ENCODE results near the gene MEGF8. TPM values are rescaled to one million over a fixed set of nuclear protein-coding genes. Genes with fewer than 3 reads are reported as not detected.

MEGF8 gene
- total RNA-seq, 1 donor from 2014 or later = 72.8 TPM

- peaks cover 18% of the 10 kb centered on the region for H3K9me3 Mint-ChIP-seq (ENCODE audit: unreplicated experiment)
- H3K36me3 Mint-ChIP-seq (ENCODE audit: unreplicated experiment) = no peaks in the 10 kb centered on the region
- no peak for DNase-seq
- H3K27ac Mint-ChIP-seq (ENCODE audit: unreplicated experiment) = no peak overlapping the region
- TF ChIP-seq CTCF (IDR thresholded peaks at IDR 0.05; ENCODE audit: partially characterized antibody, unreplicated experiment) = no peak
- H3K27me3 Mint-ChIP-seq (ENCODE audit: unreplicated experiment) = peaks cover 21% of the 10 kb centered on the region
- peak overlapping the region; percentile 98 for H3K4me3 Mint-ChIP-seq (ENCODE audit: unreplicated experiment)
- H3K4me1 Mint-ChIP-seq (ENCODE audit: low read depth, unreplicated experiment) = peaks cover 36% of the 10 kb centered on the region
Observed at GRCh38 chr19:42424712-42425131, 99.3 kb downstream of the MEGF8 start.

GRCh38 chr19:42426643-42427042, 101.2 kb downstream of the MEGF8 start:
- H3K9me3 Mint-ChIP-seq (ENCODE audit: unreplicated experiment) = peaks cover 16% of the 10 kb centered on the region
- H3K36me3 Mint-ChIP-seq (ENCODE audit: unreplicated experiment) = no peaks in the 10 kb centered on the region
- peak overlapping the region; percentile 53 for H3K4me3 Mint-ChIP-seq (ENCODE audit: unreplicated experiment)
- no peak for DNase-seq
- H3K27me3 Mint-ChIP-seq (ENCODE audit: unreplicated experiment) = peaks cover 10% of the 10 kb centered on the region
- H3K27ac Mint-ChIP-seq (ENCODE audit: unreplicated experiment) = peak overlapping the region; percentile 75
- H3K4me1 Mint-ChIP-seq (ENCODE audit: low read depth, unreplicated experiment) = peaks cover 23% of the 10 kb centered on the region
- TF ChIP-seq CTCF (IDR thresholded peaks at IDR 0.05; ENCODE audit: partially characterized antibody, unreplicated experiment) = no peak

- Mint-ChIP-seq H3K4me3 (ENCODE audit: unreplicated experiment) (peak within 1 kb of the TSS; percentile 53), H3K27me3 (ENCODE audit: unreplicated experiment) (peaks cover 7% of the 10 kb centered on the region), H3K36me3 (ENCODE audit: unreplicated experiment) (no peaks in the 10 kb centered on the region), H3K4me1 (ENCODE audit: low read depth, unreplicated experiment) (peaks cover 18% of the 10 kb centered on the region), H3K27ac (ENCODE audit: unreplicated experiment) (peak within 1 kb of the TSS; percentile 78), H3K9me3 (ENCODE audit: unreplicated experiment) (peaks cover 12% of the 10 kb centered on the region)
- no peak for DNase-seq
- TF ChIP-seq CTCF (IDR thresholded peaks at IDR 0.05; ENCODE audit: partially characterized antibody, unreplicated experiment) = no peak
Observed at GRCh38 chr19:42427313-42427712, 101.9 kb downstream of the MEGF8 start, which contains the start of gene LIPE. TSS of gene LIPE (minus strand) at chr19:42427388. CDS start at chr19:42427149, 239 bp downstream.

Small RNA genes within 50 kb of the gene (microRNA-seq; reads per million reads assigned to microRNA genes)
- gene MIR8077 (ENCODE audit: unreplicated experiment) = not detected

Other genes starting within 250 kb of the MEGF8 start
- gene ZNF574, start 249.5 kb upstream of the MEGF8 start, total RNA-seq (ENCODE audit: unreplicated experiment) = 24.1 TPM
- 53.4 TPM for gene POU2F2, start 193.2 kb upstream of the MEGF8 start, total RNA-seq (ENCODE audit: unreplicated experiment)
- gene DEDD2, start 108.0 kb upstream of the MEGF8 start, total RNA-seq (ENCODE audit: unreplicated experiment) = 30.7 TPM
- 12.0 TPM for gene ZNF526, start 105.3 kb upstream of the MEGF8 start, total RNA-seq (ENCODE audit: unreplicated experiment)
- gene GSK3A, start 83.0 kb upstream of the MEGF8 start, total RNA-seq (ENCODE audit: unreplicated experiment) = 83.2 TPM
- gene ERF, start 70.5 kb upstream of the MEGF8 start, total RNA-seq (ENCODE audit: unreplicated experiment) = 28.0 TPM
- gene CIC, start 56.4 kb upstream of the MEGF8 start, total RNA-seq (ENCODE audit: unreplicated experiment) = 150 TPM
- 1.6 TPM for gene PRR19, start 23.5 kb upstream of the MEGF8 start, total RNA-seq (ENCODE audit: unreplicated experiment)
- 199 TPM for gene PAFAH1B3, start 23.0 kb upstream of the MEGF8 start, total RNA-seq (ENCODE audit: unreplicated experiment)
- 24.7 TPM for gene TMEM145, start 12.3 kb upstream of the MEGF8 start, total RNA-seq (ENCODE audit: unreplicated experiment)
- 2.8 TPM for gene CNFN, start 64.7 kb downstream of the MEGF8 start, total RNA-seq (ENCODE audit: unreplicated experiment)
- 39.0 TPM for gene LIPE, start 101.8 kb downstream of the MEGF8 start, total RNA-seq (ENCODE audit: unreplicated experiment)
- gene CXCL17, start 117.3 kb downstream of the MEGF8 start, total RNA-seq (ENCODE audit: unreplicated experiment) = not detected
- gene CEACAM1, start 202.8 kb downstream of the MEGF8 start, total RNA-seq (ENCODE audit: unreplicated experiment) = 0.44 TPM